GM12874 (cell line): ENCODE measurements around the gene SLC22A3.

Experiments
- CTCF ChIP-seq: IDR thresholded peaks from 2 replicates; pipeline ENCODE4 v1.5.1; 2011; ENCODE audit warnings: low read depth, mild to moderate bottlenecking, control low read depth, low read length, moderate library complexity; ENCODE audit not compliant: insufficient read depth

Gene SLC22A3

DNA sequence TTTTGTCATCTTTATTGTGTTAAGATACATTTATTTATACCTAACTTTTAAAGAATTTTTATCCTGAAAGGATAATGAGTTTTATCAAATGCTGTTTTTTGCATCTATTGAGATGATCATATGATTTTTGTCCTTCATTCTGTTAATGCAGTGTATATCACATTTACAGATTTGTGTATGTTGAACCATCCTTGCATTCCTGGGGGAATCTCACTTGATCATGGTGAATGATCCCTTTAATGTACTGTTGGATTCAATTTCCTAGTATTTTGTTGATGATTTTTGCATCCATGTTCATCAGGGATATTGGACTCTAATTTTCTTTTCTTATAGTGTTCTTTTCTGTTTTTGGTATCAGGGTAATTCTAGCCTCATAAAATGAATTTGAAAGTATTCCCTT lies 38.5 kb upstream of the SLC22A3 start:
- no peak for TF ChIP-seq CTCF

- TF ChIP-seq CTCF, result no peak
These were observed 35.3 kb upstream of the SLC22A3 start for GRCh38 chr6:160312900-160313299.

DNA sequence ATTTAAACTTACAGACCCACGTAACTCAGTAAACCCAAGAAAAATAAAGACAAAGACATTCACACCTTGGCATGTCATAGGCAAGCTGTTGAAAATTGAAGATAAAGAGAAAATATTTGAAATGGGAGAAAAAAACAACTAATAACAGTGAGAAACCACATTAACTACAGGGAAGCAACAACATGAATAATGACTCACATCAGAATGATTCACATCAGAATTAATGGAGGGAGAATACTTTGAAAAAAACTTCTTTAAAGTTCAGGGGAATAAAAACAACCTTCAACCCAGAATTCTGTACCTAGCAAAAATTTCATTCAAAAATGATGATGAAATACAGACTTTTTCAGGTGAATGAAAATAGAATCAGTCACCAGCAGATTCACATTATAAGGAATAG lies 32.9 kb upstream of the SLC22A3 start:
- no peak for TF ChIP-seq CTCF

DNA sequence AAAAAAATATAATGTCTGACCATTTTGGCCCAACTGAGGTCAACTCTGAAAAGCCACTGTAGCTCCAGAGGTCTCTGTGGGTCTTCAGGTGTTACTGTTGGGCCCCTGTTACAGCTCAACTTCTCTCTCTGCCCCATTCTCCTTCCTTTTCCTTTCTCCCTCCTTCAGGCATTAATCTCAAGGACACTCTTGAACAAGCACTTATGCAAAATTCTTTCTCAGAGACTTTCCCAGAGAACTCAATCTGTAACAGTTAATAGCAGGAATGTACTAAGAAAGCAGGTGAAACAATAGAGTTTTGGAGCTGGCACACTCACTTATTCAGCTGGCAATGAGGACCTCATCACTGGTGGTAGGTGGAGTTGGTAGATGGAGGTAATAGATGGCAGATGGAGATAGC lies 31.9 kb upstream of the SLC22A3 start:
- no peak for TF ChIP-seq CTCF

DNA sequence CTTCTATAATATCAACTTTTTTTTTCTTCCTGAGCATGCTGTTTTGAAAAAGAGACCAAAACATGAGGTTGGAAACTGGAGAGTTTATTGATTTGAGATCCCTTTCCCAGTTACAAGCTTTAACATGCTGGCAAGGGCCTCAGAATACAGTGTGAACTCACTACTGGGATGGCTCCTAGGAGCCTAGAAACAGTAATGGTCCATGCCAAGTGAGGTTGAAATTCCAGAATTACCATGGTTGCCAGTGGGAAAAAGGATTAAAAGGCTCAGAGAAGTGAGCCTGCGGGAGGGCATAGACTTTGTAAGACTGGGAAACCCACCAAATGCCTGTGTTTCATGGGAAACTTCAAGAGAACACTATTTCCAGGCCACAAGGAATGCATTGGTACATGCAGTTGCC lies 28.9 kb upstream of the SLC22A3 start:
- TF ChIP-seq CTCF, result no peak

GRCh38 chr6:160321729-160322505 lies 26.3 kb upstream of the SLC22A3 start:
- no peak for TF ChIP-seq CTCF

- TF ChIP-seq CTCF, result no peak
These were observed 20.2 kb upstream of the SLC22A3 start for GRCh38 chr6:160327981-160328380.
